Measurements from ENCODE around the gene ETS2. TPM values are rescaled to one million over a fixed set of nuclear protein-coding genes. Genes with fewer than 3 reads are reported as not detected.

The ETS2 gene
- total RNA-seq, 2 donors from 2014 or later: 110 to 185 TPM

DNA sequence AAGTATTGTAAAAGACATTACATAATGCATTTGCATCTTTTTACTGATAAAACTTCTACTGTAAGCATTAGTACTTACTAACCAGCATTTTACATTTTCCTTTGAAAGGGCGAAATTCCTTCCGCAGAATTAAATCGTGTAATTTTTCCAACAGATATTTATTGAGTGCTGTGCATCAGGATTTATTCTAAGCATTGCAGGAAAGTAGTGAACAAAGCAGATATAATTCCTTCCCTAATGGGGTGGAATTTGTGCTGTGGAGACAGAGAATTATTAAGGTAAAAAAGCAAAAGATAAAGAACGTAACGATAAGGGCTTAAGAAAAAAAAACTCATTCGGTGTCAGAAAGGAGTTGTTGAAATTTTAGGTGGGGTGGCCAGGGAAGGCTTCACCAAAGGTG is 7.6 kb upstream of the ETS2 start:
- no peaks in the 10 kb centered on the region for H3K27me3 ChIP-seq
- peaks cover 6% of the 10 kb centered on the region for H3K4me1 ChIP-seq
- H3K9ac ChIP-seq (ENCODE audit: low read depth in 2 of 2, low read length in 2 of 2): no peak overlapping the region
- TF ChIP-seq, protein P1, sequence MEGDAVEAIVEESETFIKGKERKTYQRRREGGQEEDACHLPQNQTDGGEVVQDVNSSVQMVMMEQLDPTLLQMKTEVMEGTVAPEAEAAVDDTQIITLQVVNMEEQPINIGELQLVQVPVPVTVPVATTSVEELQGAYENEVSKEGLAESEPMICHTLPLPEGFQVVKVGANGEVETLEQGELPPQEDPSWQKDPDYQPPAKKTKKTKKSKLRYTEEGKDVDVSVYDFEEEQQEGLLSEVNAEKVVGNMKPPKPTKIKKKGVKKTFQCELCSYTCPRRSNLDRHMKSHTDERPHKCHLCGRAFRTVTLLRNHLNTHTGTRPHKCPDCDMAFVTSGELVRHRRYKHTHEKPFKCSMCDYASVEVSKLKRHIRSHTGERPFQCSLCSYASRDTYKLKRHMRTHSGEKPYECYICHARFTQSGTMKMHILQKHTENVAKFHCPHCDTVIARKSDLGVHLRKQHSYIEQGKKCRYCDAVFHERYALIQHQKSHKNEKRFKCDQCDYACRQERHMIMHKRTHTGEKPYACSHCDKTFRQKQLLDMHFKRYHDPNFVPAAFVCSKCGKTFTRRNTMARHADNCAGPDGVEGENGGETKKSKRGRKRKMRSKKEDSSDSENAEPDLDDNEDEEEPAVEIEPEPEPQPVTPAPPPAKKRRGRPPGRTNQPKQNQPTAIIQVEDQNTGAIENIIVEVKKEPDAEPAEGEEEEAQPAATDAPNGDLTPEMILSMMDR (IDR thresholded peaks at IDR 0.05): no peak
- no peak for DNase-seq
- no peaks in the 10 kb centered on the region for H3K9me3 ChIP-seq
- H3K27ac ChIP-seq: peak overlapping the region; percentile 76
- no peaks in the 10 kb centered on the region for H3K36me3 ChIP-seq
- intact Hi-C loops (cut with DNase I): no loop called here
- H3K4me3 ChIP-seq: no peak overlapping the region

DNA sequence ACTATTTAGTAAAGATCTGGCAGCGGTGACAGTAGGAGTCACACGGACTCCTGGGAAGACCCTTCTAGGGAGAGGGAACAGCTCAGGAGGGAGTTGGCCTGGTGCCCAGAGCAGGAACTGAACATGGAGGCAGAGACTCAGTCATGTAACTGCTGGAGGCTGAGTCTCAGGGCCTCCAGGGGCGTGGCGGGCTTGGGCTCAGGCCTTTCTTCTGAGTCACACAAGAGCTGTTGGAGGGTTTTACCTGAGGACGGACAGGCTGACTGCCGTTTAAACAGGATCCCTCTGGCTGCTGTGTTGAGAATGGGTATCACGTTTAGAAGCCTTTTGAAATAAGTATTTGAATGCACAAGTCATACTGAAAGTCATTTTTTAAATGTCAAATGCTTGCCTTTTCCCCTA is 7.2 kb upstream of the ETS2 start:
- DNase-seq: peak; percentile 81
- Histone ChIP-seq H3K4me1 (peaks cover 6% of the 10 kb centered on the region), H3K27me3 (no peaks in the 10 kb centered on the region), H3K27ac (peak overlapping the region; percentile 76), H3K4me3 (no peak overlapping the region), H3K36me3 (no peaks in the 10 kb centered on the region), H3K9ac (ENCODE audit: low read depth in 2 of 2, low read length in 2 of 2) (peak overlapping the region in 1 of 2 donors; percentile 37), H3K9me3 (no peaks in the 10 kb centered on the region)
- TF ChIP-seq, protein P1 (IDR thresholded peaks at IDR 0.05): no peak
- intact Hi-C loops (cut with DNase I): no loop called here

DNA sequence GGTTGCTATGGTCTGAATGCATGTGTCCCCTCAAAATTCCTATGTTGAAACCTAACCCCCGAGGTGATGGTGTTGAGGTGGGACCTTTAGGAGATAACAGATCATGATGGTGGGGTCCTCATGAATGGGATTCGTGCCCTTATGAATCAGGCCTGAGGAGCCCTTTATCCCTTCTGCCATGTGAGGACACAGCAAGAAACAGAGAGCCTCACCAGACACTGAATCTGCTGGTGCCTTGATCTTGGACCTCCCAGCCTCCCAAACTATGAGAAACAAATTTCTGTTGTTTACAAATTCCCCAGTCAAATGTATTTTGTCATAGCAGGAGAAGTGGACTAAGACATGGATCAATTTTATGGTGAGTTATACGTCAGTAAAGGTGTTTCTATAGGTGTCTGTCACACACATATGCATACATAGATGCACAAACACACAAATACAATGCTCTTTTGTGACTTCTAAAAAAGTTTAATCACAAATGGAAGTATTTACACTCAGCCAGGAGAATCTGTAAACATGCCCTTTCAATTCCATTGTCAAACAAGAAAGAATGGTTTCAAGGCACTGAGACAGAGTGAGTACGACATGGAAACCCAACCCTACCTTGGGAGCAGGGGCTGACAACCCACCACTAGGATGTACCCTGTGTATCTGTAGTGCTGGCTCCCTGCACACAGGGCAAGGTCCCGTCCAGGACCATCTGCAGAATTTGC is 5.5 kb upstream of the ETS2 start:
- intact Hi-C loops (cut with DNase I): loop anchor here (5.0 to 10.0 kb wide), 2 partner anchors 205 to 327 kb away; no protein-coding TSS in a partner anchor
- no peak overlapping the region for H3K4me3 ChIP-seq
- H3K4me1 ChIP-seq: peaks cover 6% of the 10 kb centered on the region

DNA sequence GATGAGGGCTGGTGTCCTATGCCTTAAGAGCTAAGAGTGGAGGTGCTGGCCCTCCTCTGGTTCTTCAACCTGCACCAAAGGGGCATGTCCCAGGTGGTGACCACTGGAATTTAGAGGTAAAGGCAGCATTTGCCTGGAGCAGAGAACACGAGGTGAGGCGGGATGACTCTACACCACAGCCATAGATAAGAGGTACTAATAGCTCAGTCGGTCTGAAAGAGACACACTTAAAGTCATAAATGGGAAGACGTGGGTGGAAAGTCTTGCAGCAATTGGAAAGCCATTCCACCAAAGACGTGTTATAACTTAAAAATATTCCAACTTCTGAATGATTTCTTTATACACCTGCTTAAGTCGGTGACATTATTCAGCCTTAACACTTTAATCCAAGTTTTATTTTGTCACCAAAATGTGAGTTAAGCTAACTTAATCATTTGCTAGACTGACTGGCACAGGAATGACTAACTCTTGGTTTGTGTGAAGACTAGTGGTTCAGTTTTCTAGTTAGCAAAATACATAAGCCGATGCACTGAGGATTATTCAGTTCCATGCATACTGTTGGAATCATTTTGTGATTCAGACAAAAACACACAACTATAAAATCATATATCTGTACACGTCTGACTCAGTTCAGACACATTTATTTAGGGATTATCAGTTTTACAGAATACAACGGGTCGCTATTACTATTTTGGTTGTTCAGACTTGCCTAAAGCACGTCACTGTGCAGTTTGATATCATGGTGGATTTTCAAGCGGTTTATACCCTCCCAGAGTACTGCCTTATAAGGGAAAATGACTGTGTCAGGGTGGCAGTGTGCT is 4.6 kb upstream of the ETS2 start:
- Histone ChIP-seq H3K27me3 (no peaks in the 10 kb centered on the region), H3K4me3 (no peak overlapping the region), H3K9me3 (no peaks in the 10 kb centered on the region), H3K9ac (ENCODE audit: low read depth in 2 of 2, low read length in 2 of 2) (no peak overlapping the region), H3K36me3 (no peaks in the 10 kb centered on the region), H3K27ac (peak overlapping the region; percentile 95), H3K4me1 (peaks cover 2% of the 10 kb centered on the region)
- intact Hi-C loops (cut with DNase I): loop anchor here (5.0 to 10.0 kb wide), 2 partner anchors 204 to 326 kb away; no protein-coding TSS in a partner anchor
- TF ChIP-seq, protein P1 (IDR thresholded peaks at IDR 0.05): no peak
- DNase-seq: no peak

More for the DNA sequence above, 5.5 kb upstream of the ETS2 start:
- Histone ChIP-seq H3K9me3 (no peaks in the 10 kb centered on the region), H3K36me3 (no peaks in the 10 kb centered on the region), H3K27ac (no peak overlapping the region), H3K27me3 (no peaks in the 10 kb centered on the region), H3K9ac (ENCODE audit: low read depth in 2 of 2, low read length in 2 of 2) (no peak overlapping the region)
- TF ChIP-seq, protein P1 (IDR thresholded peaks at IDR 0.05): no peak
- DNase-seq: no peak

All from colonic mucosa (tissue), 4 donors.